Progenitor cell of endocrine pancreas (in vitro differentiated cells): ENCODE results near the gene FNDC8. TPM values are rescaled to one million over a fixed set of nuclear protein-coding genes. Genes with fewer than 3 reads are reported as not detected.

ENCODE experiments used
- DNase-seq: peaks from one replicate; pipeline ENCODE4 v3.0.0; 2021; ENCODE audit warnings: low spot score; ENCODE audit not compliant: unreplicated experiment
- H3K27ac Mint-ChIP-seq: 2 replicates; pipeline ENCODE4 v1.8.0; 2021; ENCODE audit warnings: mild to moderate bottlenecking, moderate library complexity, mixed read lengths
- H3K27me3 Mint-ChIP-seq: 2 replicates; pipeline ENCODE4 v1.8.0; 2021; ENCODE audit warnings: mixed read lengths
- H3K36me3 Mint-ChIP-seq: 2 replicates; pipeline ENCODE4 v1.8.0; 2022; ENCODE audit warnings: mixed read lengths; ENCODE audit not compliant: insufficient read depth
- H3K4me1 Mint-ChIP-seq: 2 replicates; pipeline ENCODE4 v1.8.0; 2021; ENCODE audit warnings: low read depth, mixed read lengths
- H3K4me3 Mint-ChIP-seq: 2 replicates; pipeline ENCODE4 v1.8.0; 2021; ENCODE audit warnings: low read depth, mild to moderate bottlenecking, moderate library complexity, mixed read lengths
- H3K9me3 Mint-ChIP-seq: 2 replicates; pipeline ENCODE4 v1.8.0; 2021; ENCODE audit warnings: low read depth, mixed read lengths
- total RNA-seq: library from RNA; stranded (reverse); gene quantifications from 2 replicates; pipeline ENCODE4 v1.2.1, GENCODE V29; 2021
- TF ChIP-seq, protein P1 (sequence below): fragments of 200-600 bp; sonication (generic); IDR thresholded peaks from one replicate; pipeline ENCODE4 v1.5.0; 2021; ENCODE audit warnings: antibody characterized with exemption, mild to moderate bottlenecking; ENCODE audit not compliant: unreplicated experiment

The FNDC8 gene
- total RNA-seq, 1 donor from 2014 or later = not detected

DNA sequence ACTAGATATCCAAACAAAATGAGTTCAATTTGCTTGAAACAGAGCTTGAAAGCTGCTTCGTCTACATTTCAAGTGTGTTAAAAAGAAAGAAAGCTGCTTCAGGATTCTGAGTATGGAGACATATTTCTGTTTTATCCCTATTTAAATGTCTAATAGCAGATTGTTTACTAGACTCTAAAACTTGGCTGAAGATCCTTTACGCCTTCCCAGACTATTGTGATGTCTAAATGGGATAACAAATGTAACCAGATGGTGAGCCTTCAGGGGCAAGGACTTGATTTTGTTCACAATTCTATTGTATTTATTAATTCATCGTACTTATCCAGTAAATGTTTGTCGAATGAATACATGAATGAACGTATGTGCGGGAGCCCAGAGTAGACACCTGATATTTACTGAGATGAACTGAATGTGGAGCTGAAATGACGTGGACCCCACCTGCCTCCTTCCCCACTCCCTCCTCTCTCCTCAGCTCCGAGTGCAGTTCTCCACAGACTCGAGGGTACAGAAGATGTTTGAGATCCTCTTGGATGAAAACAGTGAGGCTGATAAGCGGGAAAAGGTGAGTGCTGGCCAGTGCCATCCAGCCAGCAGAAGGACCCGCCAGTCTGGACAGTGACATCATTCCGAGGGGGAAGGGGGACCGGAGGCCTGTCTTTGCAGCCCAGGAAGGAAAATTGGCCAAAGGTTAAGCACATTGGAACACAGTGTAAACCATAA is 31.2 kb downstream of the FNDC8 start:
- TF ChIP-seq, protein P1, sequence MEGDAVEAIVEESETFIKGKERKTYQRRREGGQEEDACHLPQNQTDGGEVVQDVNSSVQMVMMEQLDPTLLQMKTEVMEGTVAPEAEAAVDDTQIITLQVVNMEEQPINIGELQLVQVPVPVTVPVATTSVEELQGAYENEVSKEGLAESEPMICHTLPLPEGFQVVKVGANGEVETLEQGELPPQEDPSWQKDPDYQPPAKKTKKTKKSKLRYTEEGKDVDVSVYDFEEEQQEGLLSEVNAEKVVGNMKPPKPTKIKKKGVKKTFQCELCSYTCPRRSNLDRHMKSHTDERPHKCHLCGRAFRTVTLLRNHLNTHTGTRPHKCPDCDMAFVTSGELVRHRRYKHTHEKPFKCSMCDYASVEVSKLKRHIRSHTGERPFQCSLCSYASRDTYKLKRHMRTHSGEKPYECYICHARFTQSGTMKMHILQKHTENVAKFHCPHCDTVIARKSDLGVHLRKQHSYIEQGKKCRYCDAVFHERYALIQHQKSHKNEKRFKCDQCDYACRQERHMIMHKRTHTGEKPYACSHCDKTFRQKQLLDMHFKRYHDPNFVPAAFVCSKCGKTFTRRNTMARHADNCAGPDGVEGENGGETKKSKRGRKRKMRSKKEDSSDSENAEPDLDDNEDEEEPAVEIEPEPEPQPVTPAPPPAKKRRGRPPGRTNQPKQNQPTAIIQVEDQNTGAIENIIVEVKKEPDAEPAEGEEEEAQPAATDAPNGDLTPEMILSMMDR = no peak
- Mint-ChIP-seq H3K9me3 (no peaks in the 10 kb centered on the region), H3K27me3 (no peaks in the 10 kb centered on the region)

DNA sequence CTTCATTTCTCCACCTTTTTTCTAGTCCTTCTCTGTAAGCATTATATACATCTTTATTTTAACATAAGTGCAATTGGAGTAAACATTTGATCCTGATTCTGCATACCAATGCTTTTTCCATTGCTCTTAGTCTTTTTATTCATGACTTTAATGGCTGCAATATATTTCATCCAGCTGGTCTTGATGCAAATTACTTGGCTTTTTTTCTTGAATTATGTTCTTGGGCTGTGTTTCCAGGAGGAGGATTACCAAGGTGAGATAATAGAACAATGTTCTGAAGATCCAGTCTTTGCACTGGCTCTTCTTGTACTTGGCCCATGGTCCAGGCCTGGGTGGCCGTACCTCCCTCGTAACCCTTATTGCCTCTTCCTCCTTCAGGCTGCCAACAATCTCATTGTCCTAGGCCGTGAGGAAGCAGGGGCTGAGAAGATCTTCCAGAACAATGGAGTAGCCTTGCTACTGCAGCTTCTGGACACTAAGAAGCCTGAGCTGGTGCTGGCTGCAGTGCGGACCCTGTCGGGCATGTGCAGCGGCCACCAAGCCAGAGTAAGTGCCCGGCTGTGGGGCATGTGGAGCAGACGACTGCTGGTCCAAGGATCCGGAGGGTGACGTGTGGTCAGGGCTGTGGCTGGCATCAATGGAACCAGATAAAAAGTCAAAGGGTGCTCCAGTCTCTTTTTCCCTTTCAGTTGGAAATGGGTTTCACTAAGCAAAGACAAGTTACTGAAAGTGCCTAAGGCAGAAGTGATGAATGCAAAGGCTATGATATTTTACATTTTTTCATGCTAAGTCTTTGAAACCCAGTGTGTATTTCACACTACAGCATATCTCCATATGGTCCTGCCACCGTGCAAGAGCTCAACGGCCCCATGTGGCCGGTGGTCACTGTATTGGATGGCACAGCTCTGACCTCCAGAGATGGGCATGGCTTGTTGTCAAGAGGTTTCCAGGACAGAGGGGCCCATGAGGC is 33.1 kb downstream of the FNDC8 start:
- peaks cover 1% of the 10 kb centered on the region for H3K4me1 Mint-ChIP-seq
- TF ChIP-seq, protein P1 = no peak
- no peaks in the 10 kb centered on the region for H3K9me3 Mint-ChIP-seq

More for the DNA sequence above, 31.2 kb downstream of the FNDC8 start:
- no peak overlapping the region for H3K27ac Mint-ChIP-seq
- no peak for DNase-seq
- H3K36me3 Mint-ChIP-seq = no peaks in the 10 kb centered on the region
- H3K4me1 Mint-ChIP-seq = peaks cover 1% of the 10 kb centered on the region
- H3K4me3 Mint-ChIP-seq = no peak overlapping the region

DNA sequence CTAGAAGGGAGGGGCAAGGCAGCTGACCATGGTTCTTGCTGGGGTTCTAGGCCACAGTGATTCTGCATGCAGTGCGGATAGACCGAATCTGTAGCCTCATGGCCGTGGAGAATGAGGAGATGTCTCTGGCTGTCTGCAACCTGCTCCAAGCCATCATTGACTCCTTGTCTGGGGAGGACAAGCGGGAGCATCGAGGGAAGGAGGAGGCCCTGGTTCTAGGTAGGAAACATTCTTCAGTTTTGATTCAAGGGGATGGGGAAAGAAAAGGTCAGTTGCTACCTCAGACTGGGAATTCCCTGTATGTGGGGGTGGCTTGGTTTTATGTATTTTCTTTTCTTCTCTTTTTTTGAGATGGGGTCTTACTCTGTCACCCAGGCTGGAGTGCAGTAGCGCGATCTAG is 33.8 kb downstream of the FNDC8 start:
- H3K36me3 Mint-ChIP-seq = no peaks in the 10 kb centered on the region
- peaks cover 3% of the 10 kb centered on the region for H3K4me1 Mint-ChIP-seq
- H3K9me3 Mint-ChIP-seq = no peaks in the 10 kb centered on the region
- no peak overlapping the region for H3K27ac Mint-ChIP-seq
- H3K4me3 Mint-ChIP-seq = no peak overlapping the region
- peaks cover 3% of the 10 kb centered on the region for H3K27me3 Mint-ChIP-seq
- TF ChIP-seq, protein P1 = no peak
- no peak for DNase-seq

More for the DNA sequence above, 33.1 kb downstream of the FNDC8 start:
- no peaks in the 10 kb centered on the region for H3K36me3 Mint-ChIP-seq
- H3K27ac Mint-ChIP-seq = no peak overlapping the region
- no peak for DNase-seq
- no peak overlapping the region for H3K4me3 Mint-ChIP-seq
- no peaks in the 10 kb centered on the region for H3K27me3 Mint-ChIP-seq

DNA sequence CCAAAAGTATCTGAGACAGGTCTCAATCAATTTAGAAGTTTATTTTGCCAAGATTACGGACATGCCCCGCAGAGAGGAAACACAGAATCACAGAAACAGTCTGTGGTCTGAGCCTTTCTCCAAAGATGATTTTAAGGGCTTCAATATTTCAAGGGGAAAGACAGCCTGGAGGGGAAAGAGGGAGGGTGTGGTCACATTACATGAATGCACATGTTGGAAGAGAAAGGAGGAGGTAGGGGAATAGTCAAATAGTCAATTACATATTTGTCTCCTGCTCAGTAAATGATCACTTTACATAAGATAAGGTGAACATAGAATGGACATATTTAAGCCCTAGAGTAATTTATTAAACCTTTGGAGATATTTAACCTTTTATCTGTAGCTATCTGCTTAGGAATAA is 38.5 kb downstream of the FNDC8 start:
- TF ChIP-seq, protein P1 = no peak
- Mint-ChIP-seq H3K4me1 (peaks cover 2% of the 10 kb centered on the region), H3K9me3 (no peaks in the 10 kb centered on the region), H3K27me3 (peaks cover 11% of the 10 kb centered on the region), H3K36me3 (no peaks in the 10 kb centered on the region), H3K27ac (no peak overlapping the region), H3K4me3 (no peak overlapping the region)
- no peak for DNase-seq

DNA sequence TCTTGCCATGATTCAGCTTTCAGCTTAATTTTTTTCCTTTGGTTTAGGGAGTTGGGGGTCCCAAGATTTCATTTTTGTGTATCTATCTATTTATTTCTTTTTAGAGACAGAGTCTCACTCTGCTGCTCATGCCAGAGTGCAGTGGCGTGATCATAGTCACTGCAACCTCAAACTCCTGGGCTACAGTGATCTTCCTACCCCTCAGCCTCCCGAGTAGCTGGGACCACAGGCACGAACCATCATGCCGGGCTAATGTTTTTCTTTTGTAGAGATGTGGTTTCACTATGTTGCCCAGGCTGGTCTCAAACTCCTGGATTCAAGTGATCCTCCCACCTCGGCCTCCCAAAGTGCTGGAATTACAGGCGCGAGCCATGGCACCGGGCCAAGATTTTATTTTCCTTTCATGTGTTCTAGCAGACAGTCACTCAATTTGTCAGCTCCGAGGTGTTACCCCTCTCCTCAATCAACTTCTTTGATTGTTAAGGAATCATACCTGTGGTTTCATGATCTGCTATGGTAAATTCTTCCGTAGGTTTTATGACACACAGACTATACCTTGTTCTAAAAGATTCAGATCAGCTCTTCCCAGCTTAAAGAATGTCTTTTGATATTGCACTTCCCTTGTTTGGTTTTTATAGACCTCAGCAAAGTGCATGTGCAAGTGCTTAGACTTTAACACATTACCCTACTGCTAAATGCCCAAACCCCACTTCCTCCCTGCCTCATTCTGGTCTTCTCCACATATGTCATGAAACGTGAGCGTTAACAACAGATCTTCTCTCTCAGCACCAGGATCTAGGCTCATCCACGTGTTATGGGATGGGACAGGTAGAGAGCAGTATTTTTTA is 39.2 kb downstream of the FNDC8 start:
- TF ChIP-seq, protein P1 = no peak
- no peak overlapping the region for H3K27ac Mint-ChIP-seq
- DNase-seq = no peak
- H3K27me3 Mint-ChIP-seq = peaks cover 11% of the 10 kb centered on the region
- H3K36me3 Mint-ChIP-seq = no peaks in the 10 kb centered on the region
- H3K9me3 Mint-ChIP-seq = no peaks in the 10 kb centered on the region
- no peak overlapping the region for H3K4me3 Mint-ChIP-seq
- peaks cover 2% of the 10 kb centered on the region for H3K4me1 Mint-ChIP-seq
